Fibroblast of upper back skin (primary cell): ENCODE results near the gene DPP10.
"Not testable (repeated sequence)": the region's sequence is repeated elsewhere in the genome, so short reads cannot be mapped to it uniquely, and the experiment has no call there.

ENCODE experiments used
- DNase-seq: peaks from one replicate; pipeline ENCODE4 v3.0.0-alpha.2; 2013

DPP10 gene

GRCh38 chr2:114517580-114517979 lies 75.1 kb downstream of the DPP10 start:
- no peak for DNase-seq

DNA sequence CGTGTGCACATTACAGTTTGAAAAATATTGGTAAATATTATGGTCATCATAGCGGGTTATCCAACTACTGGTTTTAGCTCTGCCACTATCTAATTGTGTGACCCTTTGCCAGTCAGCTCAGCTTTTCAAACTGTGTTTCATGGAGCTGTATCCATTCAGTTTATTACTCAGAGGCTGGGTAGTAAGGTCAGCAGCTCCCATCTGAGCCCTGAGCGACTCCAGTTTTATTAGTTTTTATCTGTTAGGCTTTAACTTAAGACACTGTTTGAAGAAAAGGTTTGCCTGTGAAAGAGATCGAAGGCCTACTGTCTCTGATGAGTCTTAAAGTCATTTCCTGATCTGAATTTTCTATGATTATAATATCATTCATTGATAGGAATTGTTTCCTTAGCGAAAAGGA lies 76.3 kb downstream of the DPP10 start:
- DNase-seq = no peak

GRCh38 chr2:114522612-114523011 lies 80.2 kb downstream of the DPP10 start:
- DNase-seq = not testable (repeated sequence)

DNA sequence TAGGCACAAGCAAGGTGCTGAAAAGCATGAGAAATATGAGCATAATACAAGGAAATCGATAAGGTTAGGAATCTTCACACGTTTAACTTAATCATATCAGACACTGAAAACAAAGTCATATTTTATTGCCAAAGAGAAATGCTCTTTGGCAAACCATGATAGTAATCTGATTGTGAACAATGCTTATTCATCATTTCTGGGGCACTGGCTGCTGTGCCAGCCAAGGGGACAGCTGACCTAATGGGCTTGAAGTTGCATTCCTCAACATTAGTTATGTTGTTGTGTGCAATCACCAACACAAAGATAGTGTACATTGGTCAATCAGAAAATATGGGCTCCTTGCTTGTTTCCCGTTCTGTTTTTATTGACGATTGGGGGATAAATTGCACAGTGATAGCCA lies 83.5 kb downstream of the DPP10 start:
- no peak for DNase-seq

DNA sequence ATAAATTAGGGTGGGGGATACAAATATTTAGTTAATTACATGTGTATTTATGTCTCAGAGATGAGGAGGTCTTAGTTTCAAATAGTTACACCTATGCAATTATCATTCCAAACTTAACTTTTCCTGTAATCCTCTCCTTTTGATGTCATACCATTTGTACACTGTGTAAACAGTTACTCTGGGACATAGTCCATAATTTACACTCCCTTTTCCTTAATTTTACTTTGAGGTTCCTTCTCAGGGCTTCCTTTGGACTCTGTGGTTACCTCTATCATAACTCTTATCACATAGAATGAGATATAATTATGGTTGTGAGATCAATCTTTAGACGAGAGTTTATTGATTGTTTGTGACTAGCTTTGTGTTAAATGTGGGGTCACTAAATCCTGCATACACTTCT lies 84.4 kb downstream of the DPP10 start:
- no peak for DNase-seq

- DNase-seq = no peak
Observed at GRCh38 chr2:114527330-114527983, 85.0 kb downstream of the DPP10 start.

- DNase-seq = peak; percentile 8
Observed at GRCh38 chr2:114534116-114535084, 92.0 kb downstream of the DPP10 start.

GRCh38 chr2:114537777-114538176 lies 95.3 kb downstream of the DPP10 start:
- DNase-seq = no peak

- DNase-seq = no peak
Observed at GRCh38 chr2:114542695-114543094, 100.3 kb downstream of the DPP10 start.

DNA sequence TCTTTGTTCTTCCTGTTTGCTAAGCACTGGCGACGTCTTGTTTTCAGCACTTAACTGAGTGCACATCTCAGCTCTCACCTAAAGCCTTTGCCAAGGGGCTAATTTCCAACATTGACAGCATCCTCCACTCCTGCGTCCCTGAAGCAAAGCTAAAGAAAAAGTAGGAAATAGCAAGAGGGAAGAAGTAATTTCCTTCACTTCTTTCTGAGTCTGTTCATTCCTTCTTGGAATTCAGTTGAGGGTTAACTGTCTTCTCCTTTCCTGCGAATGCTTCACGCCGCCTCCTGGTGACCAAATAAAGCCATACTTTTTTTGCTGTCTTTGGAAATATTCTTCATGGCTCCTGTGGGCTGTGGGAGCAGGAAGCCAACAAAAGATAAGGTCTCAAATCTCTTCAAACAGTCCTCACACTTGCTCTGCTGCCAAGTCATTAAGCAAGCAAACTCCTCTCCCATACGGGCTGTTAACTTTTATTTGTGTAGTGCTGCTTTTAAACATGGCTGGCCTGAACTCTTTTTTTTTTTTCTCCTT lies 100.9 kb downstream of the DPP10 start:
- DNase-seq = peak; percentile 11

DNA sequence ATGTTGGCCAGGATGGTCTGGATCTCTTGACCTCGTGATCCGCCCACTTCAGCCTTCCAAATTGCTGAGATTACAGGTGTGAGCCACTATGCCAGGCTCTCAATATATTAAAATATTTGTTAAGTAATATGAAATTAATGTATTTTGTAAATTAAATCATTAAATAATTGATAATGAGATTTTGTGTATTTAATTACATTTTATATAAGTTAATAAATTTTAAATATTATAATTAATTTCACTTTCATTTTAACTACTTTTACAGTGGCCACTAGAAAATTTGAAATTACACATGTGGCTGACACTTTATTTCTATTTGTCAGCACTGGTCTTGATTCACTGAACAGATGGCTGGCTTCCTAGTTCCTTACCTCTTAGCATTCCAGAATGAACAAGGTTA lies 102.6 kb downstream of the DPP10 start:
- DNase-seq = no peak

- DNase-seq = no peak
Observed at GRCh38 chr2:114546531-114546930, 104.1 kb downstream of the DPP10 start.

DNA sequence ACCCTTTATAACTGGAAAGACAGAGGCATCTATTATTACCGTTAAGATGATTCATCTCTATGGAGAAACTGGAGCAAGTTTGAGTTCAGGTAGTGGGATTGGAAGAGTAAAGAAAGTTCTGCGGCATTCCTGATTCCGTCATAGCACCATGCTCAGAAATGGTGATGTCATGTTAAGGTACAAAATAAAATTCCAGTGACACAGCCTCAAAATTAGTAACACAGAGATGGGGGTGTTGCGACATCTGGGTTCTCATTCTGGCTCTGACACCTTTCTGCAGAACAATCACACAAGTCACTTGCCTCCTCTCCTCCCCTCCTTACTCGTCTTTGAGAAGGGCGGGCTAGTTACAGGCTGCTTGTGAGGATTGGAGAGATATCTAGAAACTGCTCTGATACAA lies 105.7 kb downstream of the DPP10 start:
- no peak for DNase-seq

DNA sequence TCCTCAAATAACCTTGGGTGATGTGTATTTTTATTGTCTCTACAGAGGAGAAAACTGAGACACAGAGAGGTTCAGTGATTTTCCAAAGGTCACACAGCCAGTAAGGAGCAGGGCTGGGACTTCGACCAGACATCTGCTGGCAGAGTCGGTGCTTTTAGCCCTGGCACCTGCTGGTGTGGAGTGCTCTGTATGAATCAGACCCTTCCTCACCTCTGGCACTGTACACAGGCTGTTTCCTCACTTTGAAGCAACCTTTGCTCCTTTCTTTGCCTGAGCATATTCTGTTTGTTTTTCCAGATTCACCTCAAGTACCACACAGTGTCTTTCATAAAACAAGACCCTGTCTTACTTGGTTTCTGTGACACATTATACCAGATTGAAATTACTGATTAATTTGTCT lies 107.9 kb downstream of the DPP10 start:
- DNase-seq = no peak

DNA sequence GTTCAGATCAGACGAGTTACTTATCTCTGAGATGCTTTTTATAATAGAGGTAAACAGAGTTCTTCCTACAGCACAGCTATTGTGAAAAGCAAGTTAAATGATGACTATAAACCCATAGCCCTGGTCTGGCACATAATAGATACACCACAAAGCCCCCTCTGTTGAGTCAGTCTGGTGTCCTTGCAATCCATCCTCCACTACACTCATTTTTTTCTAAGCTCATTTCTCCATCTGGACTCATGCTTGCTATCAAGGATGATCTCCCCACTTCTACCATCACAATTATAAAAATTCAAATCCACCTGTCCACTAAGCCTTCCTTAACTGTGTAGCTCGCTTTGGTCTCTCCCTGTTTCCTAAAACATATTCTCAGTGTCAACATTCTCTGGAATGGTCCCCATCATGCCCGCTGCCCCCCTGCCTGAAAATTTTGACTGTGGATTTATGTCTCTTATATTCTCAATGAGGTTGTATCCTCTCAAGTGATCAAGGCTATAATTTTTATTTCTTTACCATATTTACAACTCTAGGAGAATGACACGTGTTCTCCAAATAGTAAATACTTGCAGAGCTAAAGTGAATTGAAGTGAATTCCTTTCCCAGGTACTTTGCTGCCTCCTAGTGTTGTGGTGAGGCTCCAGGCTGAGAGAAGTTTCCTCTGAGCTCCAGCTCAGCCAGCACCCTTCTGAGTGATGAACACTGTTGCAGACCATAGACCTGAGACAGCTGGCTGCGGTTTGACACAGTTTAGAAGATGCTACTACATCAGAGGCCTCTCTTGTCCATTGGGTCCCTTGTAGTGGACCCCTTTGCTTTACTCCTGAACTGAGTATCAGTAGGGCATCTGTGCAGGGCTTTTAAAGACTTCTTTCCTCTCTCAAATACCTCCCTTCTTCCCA lies 108.7 kb downstream of the DPP10 start:
- DNase-seq = peak; percentile 31

DNA sequence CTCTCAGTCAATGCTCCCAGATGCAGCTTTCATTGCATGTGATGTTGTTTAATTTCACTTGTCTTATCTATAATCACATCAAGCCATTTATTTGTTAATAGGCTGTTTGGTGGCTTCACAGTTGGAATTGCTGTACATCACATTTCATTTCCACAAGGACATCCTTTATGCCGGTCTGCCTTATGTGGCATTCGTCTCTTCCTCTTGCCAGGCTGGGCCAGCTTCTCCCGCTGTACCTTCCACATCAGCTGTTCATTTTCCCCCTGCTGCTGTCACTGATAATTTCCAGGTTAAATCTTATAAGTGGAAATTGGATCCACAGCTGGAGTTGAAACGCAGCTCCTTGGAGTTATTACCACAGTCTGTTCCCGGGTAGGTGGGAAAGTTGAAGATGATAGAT lies 110.6 kb downstream of the DPP10 start:
- no peak for DNase-seq

DNA sequence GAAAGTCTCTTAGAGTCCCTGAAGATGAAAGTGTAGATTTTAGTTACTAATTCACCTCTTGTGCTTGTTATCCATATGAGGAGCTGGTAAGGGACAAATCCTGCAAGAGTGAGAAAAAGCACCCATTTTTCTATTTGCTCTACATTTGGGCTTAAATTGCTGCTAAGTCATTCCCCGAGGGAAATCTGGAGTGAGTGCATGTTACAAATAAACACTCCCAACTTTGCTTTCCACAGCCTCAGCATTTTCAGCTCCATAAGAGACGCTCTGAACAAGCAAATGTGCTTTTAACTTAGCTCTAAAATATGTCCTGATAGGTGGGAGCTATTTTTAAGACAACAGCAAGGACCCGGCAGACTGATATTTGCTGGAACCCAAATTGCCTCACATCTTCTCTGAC lies 126.7 kb downstream of the DPP10 start:
- DNase-seq = no peak

DNA sequence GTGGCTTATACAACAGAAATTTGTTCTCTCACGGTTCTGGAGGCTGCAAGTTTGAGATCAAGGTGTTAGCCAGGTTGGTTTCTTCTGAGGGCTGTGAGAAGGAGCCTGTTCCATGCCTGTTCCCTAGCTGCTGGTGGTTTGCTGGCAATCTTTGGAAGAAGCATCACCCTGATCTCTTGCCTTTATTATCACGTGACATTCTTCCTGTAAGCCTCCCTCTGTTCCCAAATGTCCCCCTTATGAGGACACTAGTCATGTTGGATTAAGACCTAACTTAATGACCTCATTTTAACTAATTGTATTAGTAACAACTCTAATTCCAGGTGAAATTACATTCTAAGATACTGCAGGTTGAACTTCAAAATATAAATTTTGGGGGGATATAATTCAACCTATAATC lies 135.2 kb downstream of the DPP10 start:
- DNase-seq = no peak

GRCh38 chr2:114579542-114579941 lies 137.1 kb downstream of the DPP10 start:
- no peak for DNase-seq

DNA sequence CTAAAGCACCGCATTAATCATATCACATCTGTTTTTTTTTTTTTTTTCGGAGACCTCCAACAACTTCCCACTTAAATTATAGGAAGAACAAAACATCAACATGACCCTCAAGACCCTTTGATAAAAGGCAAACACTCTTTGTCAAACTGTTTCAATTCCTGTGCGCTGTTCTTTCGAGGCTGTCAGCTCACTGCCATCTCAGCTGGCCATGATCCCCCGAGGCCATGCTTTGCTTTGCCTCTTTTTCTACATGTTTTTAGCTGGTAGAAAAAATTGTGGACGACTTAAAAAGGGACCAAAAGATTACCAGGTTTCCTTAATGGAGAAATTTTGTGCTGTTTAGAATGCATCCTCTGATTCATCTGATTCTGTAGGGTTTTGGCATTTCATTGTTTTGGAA lies 138.2 kb downstream of the DPP10 start:
- DNase-seq = no peak

DNA sequence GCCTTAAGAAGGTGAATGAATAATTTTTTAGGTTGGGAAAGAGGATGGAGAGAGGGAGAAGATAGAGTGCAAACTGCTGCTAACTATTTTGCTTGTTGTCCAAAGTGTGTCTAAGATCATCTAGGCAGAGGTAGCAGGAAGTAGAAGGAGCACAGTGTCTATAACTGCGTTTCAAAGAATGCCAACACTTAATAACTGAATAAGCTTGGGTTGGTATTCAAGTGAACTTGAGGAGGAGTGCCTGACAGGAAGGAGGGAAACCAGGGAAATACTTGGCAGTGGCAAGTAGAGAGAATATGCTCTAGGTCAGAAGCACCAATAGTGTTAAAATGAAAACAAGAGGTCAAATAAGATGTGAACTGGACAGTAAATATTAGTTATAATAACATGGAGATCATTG lies 155.9 kb downstream of the DPP10 start:
- DNase-seq = no peak

GRCh38 chr2:114609203-114609602 lies 166.8 kb downstream of the DPP10 start:
- no peak for DNase-seq

DNA sequence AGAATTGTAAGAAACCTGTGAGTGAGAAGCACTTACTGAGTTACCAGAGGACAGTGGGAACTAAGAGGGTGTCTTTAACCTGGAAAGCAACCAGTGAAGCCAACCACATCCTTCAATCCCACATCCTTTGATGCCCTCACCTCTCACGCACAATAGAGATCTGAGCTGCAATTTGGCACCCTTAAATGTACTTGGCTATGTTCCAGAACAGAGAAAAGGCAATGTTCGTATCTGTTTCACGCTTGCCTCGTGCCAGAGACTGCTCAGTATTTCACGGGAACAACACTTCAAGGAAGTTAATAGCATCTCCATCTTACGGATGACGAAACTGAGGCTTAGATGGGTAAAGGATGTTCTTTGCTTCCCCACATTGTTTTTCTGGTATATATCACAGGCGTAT lies 167.4 kb downstream of the DPP10 start:
- no peak for DNase-seq
